Activated effector memory CD4-positive, alpha-beta T cell treated with Interleukin-2 at 50 U/mL for 16 hours (primary cell): ENCODE measurements around the gene RPTOR.
A peak's percentile ranks its signal among the peaks of the same experiment; 100 is the strongest.
"Not testable (repeated sequence)": the region's sequence is repeated elsewhere in the genome, so short reads cannot be mapped to it uniquely, and the experiment has no call there.

Experiments used
- DNase-seq: peaks from one replicate; pipeline ENCODE4 v3.0.0-alpha.2; 2020

RPTOR gene

DNA sequence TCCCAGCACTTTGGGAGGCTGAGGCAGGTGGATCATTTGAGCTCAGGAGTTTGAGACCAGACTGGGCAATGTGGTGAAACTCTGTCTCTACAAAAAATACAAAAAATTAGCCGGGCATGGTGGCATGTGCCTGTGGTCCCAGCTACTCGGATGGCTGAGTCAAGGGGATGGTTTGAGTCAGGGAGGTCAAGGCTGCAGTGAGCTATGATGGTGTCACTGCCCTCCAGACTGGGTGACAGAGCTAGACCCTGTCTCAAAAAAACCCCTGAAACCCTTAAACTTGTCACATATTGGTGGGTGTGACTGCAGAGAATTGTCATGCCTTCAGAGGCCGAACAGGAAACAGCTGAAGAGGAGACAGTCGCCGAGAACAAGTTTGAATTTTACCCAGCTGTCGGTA is 13.4 kb downstream of the RPTOR start:
- no peak for DNase-seq

DNA sequence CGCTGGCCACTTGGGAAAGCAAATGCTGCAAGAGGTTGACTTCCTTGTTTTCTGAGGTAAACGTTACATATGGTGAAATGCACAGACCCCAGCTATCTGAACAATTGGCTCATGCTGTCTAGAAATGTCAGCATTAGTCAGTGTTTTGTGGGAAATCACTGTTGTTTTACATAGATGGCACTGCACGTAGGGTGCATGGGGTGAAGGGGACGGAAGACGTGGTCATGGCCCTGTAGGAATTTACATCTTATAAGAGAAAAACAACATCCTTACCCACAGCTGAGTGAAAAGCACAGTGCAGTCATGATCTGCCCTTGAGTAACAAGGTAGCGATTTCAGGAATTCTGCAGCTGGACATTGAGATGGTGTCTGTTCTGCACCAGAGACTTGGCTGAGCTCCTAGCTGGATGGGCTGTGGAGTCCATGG is 15.2 kb downstream of the RPTOR start:
- no peak for DNase-seq

DNA sequence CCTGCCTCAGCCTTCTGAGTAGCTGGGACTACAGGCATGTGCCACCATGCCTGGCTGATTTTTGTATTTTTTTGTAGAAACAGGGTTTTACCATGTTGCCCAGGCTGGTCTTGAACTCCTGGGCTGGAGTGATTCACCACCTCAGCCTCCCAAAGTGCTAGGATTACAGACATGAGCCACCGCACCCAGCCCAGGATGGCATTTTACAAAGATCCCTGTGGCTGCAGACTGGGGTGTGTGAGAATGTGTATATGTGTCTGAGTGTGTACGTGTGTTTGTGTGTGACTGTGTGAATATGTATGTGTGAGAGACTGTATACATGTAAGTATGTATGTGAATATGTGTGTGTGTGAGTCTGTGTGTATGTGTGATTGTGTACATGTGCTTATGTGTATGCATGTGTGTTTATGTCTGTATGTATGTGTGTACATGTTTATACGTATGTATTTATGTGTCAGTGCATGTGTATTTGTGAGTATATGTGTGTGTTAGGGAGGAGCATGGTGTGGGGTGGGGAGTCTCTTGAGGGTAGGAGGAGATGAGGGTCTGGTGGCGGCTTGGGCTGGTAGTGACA is 17.0 kb downstream of the RPTOR start:
- no peak for DNase-seq

DNA sequence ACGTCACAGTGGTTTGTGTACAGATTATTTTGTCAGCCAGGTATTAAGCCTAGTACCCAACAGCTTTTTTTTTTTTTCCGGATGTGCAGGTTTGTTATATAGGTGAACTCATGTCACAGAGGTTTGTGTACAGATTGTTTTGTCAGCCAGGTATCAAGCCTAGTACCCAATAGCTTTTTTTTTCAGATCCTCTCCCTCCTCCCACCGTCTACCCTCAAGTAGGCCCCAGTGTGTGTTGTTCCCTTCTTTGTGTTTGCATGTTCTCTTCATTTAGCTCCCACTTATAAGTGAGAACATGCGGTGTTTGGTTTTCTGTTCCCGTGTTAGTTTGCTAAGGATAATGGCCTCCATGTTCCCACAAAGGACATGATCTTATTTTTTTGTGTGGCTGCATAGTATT is 19.9 kb downstream of the RPTOR start:
- no peak for DNase-seq

DNA sequence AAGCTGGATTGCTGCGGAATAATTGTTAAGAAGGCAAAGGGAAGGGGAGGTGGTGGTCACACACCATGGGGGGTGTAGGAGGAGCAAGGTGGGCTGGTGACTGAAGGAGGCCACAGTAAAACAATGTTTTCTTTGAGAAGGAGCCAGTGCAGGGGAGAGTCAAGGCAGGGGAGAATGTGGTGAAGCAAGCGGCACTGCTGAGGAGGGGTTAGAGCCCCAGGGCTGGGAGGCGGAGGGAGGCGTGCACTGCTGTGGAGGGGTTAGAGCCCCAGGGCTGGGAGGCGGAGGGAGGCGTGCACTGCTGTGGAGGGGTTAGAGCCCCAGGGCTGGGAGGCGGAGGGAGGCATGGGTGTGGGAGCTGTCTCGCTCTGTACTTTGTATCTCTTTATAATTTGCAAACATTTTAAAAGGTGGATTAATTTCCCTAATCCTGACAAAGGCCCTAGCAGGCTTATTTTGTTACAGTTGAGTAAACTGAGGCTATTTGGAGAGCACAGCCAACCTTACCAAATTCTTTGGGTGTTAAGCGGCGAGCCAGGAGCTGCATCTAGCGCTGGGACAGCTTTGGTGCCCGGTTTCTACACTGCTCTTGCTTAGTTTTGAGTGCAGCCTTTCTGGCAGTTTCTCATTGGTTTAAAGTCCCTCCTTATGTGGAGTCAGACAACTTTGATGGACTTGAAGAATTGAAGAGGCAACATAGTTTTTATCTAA is 20.9 kb downstream of the RPTOR start:
- DNase-seq = no peak

DNA sequence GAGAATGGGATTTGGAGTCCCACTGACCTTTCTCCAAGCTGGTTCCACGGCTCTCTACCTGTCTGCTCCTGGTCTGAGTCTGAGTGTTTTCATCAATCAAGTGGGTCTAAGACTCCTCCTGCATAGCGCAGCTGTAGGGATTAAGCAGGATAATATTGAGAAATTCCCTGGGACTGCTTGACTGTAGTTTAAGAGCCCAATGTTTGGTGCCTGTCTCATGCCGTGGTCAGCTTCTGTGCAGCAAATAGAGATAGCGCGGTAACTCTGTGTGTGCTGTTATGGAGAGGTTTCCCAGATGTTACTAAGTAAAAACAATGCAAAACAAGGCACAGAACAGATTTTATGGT is 21.4 kb downstream of the RPTOR start:
- no peak for DNase-seq

DNA sequence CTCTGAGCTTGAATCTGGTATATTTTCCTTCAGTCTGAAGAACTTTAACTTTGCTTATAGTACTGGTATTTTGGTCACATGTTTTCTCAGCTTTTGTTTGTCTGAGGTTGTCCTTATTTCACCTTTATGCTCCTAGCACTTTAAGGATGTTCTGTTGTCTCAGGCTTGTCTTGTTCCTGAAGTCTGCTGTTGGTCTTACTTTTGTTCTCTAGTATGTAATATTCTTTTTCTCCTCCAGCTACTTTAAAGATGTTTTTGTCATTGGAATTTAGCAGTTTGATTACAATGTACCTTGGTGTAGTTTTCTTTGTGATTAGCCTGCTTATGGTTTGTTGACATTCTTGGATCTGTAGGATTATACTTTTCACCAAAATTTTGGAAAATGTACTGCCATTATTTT is 23.6 kb downstream of the RPTOR start:
- no peak for DNase-seq

DNA sequence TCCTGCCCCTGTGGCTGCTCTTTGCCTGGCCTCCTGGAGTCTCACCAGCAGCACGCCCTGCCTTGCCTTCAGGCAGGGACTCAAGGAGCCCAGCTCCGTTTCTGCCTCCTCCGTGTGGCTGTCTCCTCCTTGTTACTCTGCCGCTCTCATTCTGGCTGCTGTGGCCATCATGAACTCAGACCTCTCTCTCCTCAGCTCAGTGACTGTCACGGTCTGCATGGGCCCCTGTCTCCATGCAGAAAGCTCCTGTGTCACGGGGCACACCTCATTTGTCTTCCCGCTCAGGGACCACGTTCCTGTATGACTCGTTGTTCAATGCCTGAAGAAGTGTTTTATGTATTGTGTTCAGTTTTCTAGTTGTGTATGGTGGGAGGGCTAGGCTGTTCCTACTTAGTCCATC is 25.3 kb downstream of the RPTOR start:
- no peak for DNase-seq

DNA sequence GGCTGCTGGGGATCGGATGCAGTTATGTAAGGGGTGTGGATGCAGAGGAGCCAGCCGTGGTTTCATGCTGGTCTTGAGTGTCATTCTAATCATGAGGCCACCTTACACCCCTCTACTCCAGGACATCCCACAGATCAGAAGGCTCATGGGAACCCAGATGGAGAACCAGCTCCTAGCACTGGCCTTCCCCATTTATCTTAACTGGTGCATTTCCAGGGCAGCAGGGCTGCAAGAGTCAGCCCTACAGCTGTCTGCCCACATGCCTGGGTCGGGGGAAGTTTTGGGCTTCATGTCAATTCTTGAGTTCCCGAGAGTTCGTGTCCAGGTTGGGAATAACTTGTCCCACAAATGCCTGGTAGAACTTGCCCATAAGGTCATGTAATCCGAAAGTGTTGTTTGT is 29.1 kb downstream of the RPTOR start:
- no peak for DNase-seq

DNA sequence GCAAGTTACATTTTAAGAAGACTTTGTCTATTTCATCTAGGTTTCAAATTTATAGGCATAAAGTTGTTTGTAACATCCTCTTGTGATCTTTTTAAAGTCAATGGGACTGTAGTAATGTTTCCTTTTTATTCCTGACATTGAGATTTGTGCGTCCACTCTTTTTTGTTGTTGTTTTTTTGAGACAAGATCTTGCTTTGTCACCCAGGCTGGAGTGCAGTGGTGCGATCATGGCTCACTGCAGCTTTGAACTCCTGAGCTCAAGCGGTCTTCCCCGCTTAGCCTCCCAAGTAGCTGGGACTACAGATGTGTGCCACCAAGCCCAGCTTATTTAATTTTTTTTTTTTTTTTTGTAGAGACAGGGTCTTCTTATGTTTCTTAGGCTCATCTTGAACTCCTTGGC is 29.9 kb downstream of the RPTOR start:
- no peak for DNase-seq

DNA sequence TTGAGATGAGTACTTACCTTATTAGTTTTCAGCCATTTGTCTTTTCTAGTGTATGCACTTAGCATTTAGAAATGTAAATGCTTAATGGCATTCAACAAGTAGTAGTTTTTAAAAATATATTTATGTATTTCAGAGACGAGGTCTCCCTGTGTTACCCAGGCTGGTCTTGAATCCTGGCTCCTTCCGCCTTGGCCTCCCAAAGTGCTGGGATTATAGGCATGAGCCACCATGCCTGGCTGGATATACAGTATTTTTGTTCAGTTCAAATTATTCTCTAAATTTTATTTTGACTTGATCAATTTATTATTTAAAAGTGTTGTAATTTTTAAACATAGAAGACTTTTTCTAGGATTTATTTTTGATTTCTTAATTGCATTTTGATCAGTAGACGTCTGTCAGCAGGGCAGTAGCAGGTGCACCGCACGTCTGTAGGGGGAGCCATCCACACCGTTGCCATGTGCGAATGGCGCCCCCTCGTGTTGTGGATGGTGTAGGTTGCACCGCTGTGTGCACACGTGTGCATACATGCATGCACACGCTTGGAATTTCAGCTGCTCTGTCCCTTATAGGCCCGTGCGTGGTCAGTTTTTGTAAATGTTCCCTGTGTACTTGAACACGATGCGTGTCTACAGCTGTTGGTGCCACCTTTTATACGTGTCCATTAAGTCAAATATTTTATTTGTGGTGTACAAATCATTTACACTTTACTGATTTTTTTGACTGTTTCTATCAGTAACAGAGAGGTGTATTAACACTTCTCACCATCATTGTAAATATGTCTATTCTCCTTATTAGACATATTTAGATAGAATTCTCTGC is 30.6 kb downstream of the RPTOR start:
- peak; percentile 82 for DNase-seq

DNA sequence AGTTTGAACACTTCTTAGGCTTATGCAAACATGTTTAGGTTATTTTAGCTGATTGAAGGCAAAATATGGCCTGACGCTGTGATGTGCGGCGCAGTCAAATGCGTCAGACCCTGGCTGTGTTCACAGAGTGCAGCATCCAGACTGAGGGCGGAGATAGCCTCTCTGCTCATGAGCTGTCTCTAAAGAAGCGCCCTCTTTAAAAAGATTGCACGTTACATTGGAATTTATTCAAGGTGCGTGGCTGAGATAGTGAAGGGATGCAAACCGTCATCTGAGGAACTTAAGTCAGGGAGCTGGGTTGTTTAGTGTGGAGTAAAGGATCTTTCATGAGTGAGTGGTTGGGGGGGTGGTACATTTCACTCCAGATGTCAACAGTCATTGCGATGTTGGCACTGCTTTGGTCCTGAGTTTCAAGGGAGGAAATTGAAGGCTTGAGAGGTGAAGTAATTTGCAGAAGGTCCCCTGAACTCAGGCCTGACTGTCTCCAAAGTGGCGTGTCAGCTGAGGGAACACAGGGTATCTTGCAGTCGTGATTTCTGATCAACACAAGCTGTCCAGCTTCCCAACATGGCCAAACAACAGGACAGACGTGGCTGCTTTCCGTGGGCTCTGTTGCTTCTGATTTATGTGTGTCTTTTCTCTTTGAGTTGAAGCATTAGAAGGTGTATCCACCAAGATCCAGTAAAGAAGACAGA is 33.4 kb downstream of the RPTOR start:
- DNase-seq = no peak

DNA sequence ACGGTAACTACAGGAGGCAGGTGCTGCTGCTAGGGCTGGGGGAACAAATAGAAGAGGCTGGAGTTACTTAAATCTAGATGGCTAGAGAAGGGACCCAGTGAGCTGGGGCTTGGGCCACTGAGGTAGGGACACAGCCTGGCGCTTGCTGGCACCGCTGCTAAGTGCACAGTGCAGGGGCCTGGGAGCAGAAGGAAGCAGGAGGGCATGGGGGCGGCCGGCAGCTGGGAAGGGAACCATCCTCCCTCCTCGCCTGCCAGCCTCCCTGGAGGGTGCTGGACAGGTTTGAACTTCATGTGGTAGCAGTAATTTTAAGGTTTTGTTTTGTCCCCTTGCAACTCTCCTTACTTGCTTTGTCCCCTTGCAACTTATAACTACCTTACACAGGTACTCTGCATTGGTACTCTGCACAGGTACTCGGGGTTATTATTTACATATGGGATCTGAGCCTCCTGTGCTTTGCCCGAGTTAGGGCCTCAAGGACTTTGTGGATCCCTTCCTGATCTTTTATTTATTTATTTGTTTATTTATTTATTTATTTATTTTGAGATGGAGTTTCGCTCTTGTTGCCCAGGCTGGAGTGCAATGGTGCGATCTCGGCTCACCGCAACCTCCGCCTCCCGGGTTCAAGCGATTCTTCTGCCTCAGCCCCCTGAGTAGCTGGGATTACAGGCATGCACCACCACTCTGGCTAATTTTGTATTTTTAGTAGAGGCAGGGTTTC is 34.2 kb downstream of the RPTOR start:
- DNase-seq = not testable (repeated sequence)

DNA sequence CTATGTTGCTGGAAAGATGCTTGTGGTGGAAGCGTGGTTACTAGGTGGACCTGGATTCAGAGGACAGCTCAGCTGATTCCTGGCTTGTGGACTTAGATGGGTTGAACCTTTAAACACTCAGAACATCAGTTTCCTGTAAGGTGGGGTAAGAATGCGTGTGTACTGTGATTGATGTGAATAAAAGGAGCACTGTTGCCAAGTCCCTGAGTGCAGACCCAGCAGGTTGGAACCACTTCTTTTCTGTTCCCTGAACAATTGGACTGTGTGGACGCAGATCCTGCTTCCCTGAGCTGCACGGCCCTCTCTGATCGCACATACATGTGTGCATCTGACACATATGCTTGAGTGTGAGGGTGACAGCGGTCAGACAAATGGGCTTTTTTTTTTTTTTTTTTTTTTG is 37.5 kb downstream of the RPTOR start:
- DNase-seq = no peak

DNA sequence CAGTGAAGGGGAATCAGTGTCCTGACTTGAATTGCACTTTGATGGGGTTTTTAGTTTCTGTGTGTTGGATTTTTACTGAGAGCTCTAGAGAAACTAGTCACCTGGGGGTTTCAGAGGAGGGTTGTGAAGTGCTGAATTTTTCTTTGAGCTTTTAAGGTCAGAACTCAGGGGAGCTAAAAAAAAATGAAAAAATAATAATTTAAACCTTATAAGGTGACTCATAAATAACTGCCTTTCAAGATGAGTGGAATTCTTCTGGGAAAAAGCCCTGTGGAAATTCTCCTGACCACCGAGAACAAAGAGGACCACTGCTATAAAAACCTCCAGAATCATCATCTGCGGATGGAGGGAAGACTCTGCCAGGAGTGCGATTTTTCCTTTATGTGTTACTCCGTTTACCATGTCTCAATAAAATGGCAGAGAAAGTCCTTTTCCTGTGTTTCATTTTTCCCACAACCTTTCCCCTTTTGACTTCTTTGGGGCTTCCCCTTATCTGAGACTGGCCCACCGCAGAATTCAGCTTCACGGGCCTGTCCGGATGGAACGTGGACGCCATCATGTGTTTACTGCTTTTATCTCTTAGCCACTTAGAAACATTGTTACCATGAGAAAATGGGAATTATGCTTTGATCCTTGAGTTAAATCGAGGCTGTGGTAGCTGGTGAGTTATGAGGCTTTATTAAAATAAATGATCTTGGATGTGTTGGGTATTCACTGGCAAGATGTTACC is 39.7 kb downstream of the RPTOR start:
- DNase-seq = no peak

DNA sequence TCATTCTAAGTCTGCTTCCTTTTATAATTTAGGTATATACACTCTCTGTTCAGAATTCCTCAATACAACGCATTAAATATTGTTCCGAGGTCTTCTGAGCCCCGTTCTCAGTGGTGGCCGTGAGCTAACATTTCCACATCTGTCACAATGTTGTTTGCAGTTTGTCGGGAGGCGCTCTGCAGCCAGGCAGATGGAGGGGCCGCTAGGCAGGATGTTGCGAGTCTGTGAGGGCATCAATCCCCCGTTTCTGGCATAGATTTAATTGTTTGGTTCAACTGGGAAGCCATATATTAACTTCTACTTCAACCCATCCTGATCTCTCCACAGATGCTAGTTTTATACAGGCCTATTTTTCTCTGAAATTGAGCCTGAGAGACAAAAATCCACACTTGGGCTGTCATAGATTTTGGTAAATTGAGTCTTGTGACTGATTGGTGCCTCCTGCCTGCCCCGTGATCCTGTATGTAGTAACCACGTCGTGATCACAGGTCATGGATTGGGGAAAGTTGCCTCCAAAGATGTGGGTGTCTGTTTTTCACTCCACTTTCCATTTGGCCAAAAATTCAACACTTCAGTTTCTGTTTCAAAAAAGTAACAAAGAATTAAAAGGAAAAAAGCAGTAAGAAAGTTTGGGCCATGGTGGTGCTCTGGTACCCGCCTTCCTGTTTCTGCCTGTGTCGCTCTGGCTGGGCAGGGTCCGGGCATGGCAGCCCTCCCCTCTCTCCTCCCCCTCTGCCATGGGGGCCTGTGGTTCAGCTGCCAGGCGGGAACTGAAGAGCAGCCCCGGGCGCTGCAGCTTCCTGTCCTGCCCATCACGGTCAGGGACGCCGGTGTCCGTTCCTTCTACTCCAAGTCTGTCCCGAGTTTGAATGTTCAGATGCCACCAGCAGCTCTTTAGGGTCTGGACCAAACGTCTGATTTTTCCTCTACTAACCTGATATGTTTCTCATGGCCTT is 41.5 kb downstream of the RPTOR start:
- DNase-seq = no peak

DNA sequence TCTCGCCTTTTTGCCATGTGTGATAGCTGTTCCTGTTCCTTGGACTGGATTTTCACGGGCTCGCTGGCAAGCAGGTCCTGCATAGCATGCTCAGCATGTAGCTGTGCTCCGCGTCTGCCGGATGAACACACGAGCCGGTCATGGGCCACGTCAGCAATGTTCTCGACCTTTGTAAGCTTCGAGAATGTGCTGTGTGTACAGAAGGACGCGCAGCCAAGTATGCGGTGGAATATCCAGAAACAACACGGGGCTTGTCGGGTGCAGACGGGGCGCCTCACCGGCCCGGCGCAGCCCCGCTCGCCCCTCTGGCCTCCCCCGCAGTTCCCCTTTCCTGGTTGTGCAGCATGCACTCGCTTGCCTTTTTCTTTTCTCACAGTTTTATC is 42.2 kb downstream of the RPTOR start:
- DNase-seq = no peak

DNA sequence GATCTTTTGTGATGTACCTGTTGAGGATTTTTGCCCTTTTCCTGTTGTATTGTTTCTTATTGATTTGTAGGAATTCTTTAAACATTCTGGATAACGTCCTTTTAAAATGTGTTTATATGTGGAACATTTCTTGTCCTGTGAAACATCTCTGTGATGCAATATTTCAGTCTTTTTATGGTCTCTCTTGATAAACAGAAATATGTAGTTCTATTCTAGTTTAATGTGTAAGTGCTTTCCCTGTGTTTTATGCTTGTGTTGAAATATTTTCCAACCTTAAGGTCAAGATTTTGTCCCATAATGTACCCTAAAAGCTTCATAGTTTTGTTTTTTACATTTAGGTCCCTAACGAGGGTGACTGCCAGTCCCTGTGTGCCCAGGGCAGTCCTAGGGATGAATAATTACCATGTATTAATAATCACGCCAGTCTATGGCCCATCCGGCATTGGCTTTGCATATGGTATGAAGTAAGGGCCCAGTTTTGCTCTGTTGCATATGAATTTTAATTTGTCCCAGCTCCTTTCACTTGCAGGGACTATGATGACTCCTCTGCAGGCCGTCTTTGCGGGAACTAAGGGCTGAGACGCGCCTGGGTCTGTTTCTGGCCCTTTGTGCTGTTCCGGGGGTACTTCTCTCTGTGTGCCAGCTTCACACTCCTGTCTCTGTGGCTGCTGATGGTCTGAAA is 44.2 kb downstream of the RPTOR start:
- DNase-seq = no peak

DNA sequence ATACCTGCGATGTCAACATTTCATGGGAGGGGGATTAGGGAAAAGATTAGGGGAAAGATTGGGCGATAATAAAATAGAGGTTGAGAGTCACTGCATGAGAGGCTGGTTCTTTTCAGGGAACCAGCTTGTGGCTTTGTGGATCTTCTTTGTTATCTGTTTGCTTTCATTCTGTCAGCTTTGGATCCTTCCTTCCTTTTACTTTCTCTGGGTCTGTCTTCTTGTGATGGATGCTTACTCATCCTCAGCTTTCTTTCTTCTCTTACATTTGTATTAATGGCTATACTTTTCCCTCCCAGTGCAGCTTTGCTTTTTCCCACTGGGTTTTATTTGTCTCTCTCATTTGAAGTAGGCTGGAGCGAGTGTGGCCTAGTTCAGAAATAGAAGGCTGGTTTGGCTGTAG is 47.1 kb downstream of the RPTOR start:
- no peak for DNase-seq

DNA sequence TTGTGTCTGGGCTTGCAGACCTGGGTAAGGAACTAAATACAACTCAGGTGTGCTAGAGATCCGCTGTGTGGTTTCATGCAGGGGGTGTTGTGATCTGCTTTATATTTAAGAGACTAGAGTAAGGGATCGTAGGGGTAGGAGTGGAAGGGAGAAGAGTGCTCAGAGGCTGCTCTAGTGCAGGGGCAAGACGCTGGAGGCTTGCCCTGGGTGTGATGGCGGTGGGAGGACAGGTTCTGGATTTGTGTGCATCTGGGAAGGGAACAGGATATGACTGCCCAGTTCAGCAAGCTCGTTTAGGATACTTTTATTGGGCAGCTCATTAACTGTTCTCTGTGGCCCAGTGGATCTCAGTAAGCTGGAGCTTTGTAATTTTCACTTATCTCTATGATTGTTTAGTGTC is 47.6 kb downstream of the RPTOR start:
- DNase-seq = no peak

DNA sequence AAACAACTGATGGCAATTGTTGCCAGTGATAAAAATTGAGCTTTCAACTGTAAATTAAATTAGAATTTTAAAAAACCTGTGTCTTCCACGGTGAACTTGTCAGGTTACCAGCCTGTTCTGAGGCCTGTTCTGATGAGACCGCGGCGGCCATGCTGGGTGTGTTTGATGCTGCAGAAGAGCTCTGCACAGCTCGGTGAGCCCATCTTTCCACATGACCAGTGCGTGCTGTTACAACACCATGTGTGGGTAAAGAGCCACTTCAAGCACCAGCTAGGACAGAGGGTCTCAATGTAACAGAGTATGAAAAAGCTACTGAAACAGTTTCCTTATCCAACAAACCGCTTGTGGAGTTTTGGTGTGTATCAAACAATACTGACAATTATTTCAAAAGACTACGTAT is 48.5 kb downstream of the RPTOR start:
- DNase-seq = no peak
